K562 (cell line): ENCODE data around the gene BCAS3. TPM values are rescaled to one million over a fixed set of nuclear protein-coding genes. Genes with fewer than 3 reads are reported as not detected.

ENCODE experiments used
- PYGO2 ChIP-seq: fragments of 450-650 bp; IDR thresholded peaks from 2 replicates; pipeline ENCODE4 v1.6.1; 2016; ENCODE audit warnings: mild to moderate bottlenecking, missing genetic modification characterization, moderate library complexity, missing compliant biosample characterization
- RNF2 ChIP-seq: sonication (generic); IDR thresholded peaks from 2 replicates; pipeline ENCODE4 v1.6.1; 2016
- ZNF3 ChIP-seq: fragments of 250-450 bp; sonication (Bioruptor Pico); IDR thresholded peaks from 2 replicates; pipeline ENCODE4 v1.5.0; 2021; ENCODE audit warnings: mild to moderate bottlenecking, moderate library complexity
- polyA plus RNA-seq, 8 experiments: library from polyadenylated mRNA; depleted of rRNA in 4 of 8; stranded (reverse) in 5 of 8; unstranded in 3 of 8; fragments of >200 nt; fragmentation: Nextera tagmentation in 2 of 8; fragmentation: Illumina TruSeq in 1 of 8; extraction: Ambion mirVana in 2 of 8; extraction: Trizol in 1 of 8; gene quantifications; 2 replicates each; pipeline versions ENCODE4 v1.2.1 to v1.2.3, GENCODE V29; 2011 to 2014; ENCODE audit warnings: inconsistent platforms in 1 of 8, missing spikeins in 1 of 8
- total RNA-seq, 7 experiments: library from RNA; depleted of rRNA in 6 of 7; stranded (reverse); fragments of >200 nt in 6 of 7; fragmentation: Illumina TruSeq in 2 of 7; extraction: Trizol in 2 of 7; gene quantifications; 2 replicates each; pipeline versions ENCODE4 v1.2.1 to v1.2.3, GENCODE V29; 2011 to 2021; ENCODE audit warnings: low replicate concordance in 1 of 7
- TF ChIP-seq, protein P1 (sequence below), 2 experiments: fragments of 450-650 bp in 1 of 2; sonication (generic) in 1 of 2; formaldehyde crosslinking in 1 of 2; IDR thresholded peaks; 2 replicates each; pipeline versions ENCODE4 v1.7.1 to v1.9.0; 2016 to 2022; ENCODE audit warnings: inconsistent platforms in 1 of 2, mild to moderate bottlenecking in 1 of 2, missing genetic modification reagents in 1 of 2
- TF ChIP-seq, protein P2 (sequence below): fragments of 450-650 bp; IDR thresholded peaks from one replicate; pipeline ENCODE4 v1.6.1; 2018; ENCODE audit warnings: mild to moderate bottlenecking, moderate library complexity; ENCODE audit not compliant: partially characterized antibody

BCAS3 gene
- total and polyA plus RNA-seq, 9 of the 15 experiments (the other 6 are each of a cell fraction or from before 2014, with no cell fraction given): 1.9 to 5.5 (median 3.5) TPM

DNA sequence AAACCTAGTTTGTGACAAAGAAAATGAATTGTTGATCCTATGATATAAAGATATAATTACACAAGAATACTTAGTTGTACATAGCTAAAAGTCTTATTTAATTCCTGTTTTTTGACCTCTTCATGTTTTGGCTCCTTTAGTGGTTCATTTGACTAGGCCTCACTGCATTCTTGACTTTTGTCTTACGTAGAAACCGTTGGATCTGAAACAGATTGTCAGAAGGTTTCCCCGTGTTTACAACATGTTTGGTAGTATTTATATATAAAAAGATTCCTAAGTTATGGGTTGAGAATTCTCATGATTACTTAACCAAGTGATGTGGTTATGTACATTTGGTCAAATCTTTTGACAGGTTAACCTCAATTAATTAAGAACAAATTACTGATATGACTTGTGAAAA is 162.8 kb downstream of the BCAS3 start (continued):
- TF ChIP-seq, protein P1, sequence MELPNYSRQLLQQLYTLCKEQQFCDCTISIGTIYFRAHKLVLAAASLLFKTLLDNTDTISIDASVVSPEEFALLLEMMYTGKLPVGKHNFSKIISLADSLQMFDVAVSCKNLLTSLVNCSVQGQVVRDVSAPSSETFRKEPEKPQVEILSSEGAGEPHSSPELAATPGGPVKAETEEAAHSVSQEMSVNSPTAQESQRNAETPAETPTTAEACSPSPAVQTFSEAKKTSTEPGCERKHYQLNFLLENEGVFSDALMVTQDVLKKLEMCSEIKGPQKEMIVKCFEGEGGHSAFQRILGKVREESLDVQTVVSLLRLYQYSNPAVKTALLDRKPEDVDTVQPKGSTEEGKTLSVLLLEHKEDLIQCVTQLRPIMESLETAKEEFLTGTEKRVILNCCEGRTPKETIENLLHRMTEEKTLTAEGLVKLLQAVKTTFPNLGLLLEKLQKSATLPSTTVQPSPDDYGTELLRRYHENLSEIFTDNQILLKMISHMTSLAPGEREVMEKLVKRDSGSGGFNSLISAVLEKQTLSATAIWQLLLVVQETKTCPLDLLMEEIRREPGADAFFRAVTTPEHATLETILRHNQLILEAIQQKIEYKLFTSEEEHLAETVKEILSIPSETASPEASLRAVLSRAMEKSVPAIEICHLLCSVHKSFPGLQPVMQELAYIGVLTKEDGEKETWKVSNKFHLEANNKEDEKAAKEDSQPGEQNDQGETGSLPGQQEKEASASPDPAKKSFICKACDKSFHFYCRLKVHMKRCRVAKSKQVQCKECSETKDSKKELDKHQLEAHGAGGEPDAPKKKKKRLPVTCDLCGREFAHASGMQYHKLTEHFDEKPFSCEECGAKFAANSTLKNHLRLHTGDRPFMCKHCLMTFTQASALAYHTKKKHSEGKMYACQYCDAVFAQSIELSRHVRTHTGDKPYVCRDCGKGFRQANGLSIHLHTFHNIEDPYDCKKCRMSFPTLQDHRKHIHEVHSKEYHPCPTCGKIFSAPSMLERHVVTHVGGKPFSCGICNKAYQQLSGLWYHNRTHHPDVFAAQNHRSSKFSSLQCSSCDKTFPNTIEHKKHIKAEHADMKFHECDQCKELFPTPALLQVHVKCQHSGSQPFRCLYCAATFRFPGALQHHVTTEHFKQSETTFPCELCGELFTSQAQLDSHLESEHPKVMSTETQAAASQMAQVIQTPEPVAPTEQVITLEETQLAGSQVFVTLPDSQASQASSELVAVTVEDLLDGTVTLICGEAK (IDR thresholded peaks at IDR 0.05): no peak
- TF ChIP-seq, protein P1 (CRISPR knock-in tag; IDR thresholded peaks at IDR 0.05): no peak
- TF ChIP-seq RNF2 (0 out of 2 replicates have a peak, but pooled peaks have one; percentile 19), PYGO2 (tag) (no peak), ZNF3 (CRISPR knock-in tag) (no peak)
- TF ChIP-seq, protein P2, sequence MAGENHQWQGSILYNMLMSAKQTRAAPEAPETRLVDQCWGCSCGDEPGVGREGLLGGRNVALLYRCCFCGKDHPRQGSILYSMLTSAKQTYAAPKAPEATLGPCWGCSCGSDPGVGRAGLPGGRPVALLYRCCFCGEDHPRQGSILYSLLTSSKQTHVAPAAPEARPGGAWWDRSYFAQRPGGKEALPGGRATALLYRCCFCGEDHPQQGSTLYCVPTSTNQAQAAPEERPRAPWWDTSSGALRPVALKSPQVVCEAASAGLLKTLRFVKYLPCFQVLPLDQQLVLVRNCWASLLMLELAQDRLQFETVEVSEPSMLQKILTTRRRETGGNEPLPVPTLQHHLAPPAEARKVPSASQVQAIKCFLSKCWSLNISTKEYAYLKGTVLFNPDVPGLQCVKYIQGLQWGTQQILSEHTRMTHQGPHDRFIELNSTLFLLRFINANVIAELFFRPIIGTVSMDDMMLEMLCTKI: no peak
